HG03139 (cell line): Measurements from ENCODE around the gene AZIN2.

ENCODE experiments used
- ATAC-seq: cut with Tn5 transposase; IDR thresholded peaks from one replicate; pipeline ENCODE4 v1.9.1; 2021; ENCODE audit not compliant: unreplicated experiment

AZIN2 gene

GRCh38 chr1:33150522-33150921, 69.6 kb downstream of the AZIN2 start:
- ATAC-seq = no peak

GRCh38 chr1:33151116-33151515, 70.2 kb downstream of the AZIN2 start:
- ATAC-seq = no peak

- ATAC-seq = no peak
Observed at GRCh38 chr1:33152685-33153432, 71.9 kb downstream of the AZIN2 start.

GRCh38 chr1:33153650-33154049, 72.7 kb downstream of the AZIN2 start:
- no peak for ATAC-seq

GRCh38 chr1:33155877-33156538, 75.1 kb downstream of the AZIN2 start:
- no peak for ATAC-seq

GRCh38 chr1:33157131-33157530, 76.2 kb downstream of the AZIN2 start:
- no peak for ATAC-seq

GRCh38 chr1:33158366-33158765, 77.4 kb downstream of the AZIN2 start:
- no peak for ATAC-seq

- no peak for ATAC-seq
Observed at GRCh38 chr1:33159577-33159976, 78.6 kb downstream of the AZIN2 start.

- ATAC-seq = no peak
Observed at GRCh38 chr1:33161061-33161681, 80.2 kb downstream of the AZIN2 start.

GRCh38 chr1:33162141-33162540, 81.2 kb downstream of the AZIN2 start:
- no peak for ATAC-seq

- ATAC-seq = no peak
Observed at GRCh38 chr1:33163621-33164519, 82.9 kb downstream of the AZIN2 start.

GRCh38 chr1:33165209-33165608, 84.3 kb downstream of the AZIN2 start:
- ATAC-seq = no peak

GRCh38 chr1:33165809-33166208, 84.9 kb downstream of the AZIN2 start:
- ATAC-seq = no peak

GRCh38 chr1:33167650-33168447, 86.9 kb downstream of the AZIN2 start:
- ATAC-seq = no peak

GRCh38 chr1:33168556-33169289, 87.8 kb downstream of the AZIN2 start:
- no peak for ATAC-seq

- ATAC-seq = no peak
Observed at GRCh38 chr1:33169290-33170055, 88.5 kb downstream of the AZIN2 start.
